IPS DF 6.9 (cell line): ENCODE data around the gene ZSWIM4.
A peak's percentile ranks its signal among the peaks of the same experiment; 100 is the strongest.
"Not testable (repeated sequence)": the region's sequence is repeated elsewhere in the genome, so short reads cannot be mapped to it uniquely, and the experiment has no call there.

ENCODE experiments used
- DNase-seq: peaks from one replicate; pipeline ENCODE4 v3.0.0-alpha.2; 2013; ENCODE audit warnings: low read depth, low spot score
- H3K27ac ChIP-seq: one replicate; pipeline ENCODE4 v1.5.1; 2013; ENCODE audit warnings: low read length, control low read depth
- H3K27me3 ChIP-seq: 2 replicates; pipeline ENCODE4 v1.6.1; 2013; ENCODE audit warnings: mild to moderate bottlenecking, low read length; ENCODE audit not compliant: control insufficient read depth, insufficient read depth
- H3K36me3 ChIP-seq: 2 replicates; pipeline ENCODE4 v1.6.1; 2013; ENCODE audit warnings: low read length; ENCODE audit not compliant: control insufficient read depth, insufficient read depth
- H3K4me1 ChIP-seq: 2 replicates; pipeline ENCODE4 v1.6.1; 2013; ENCODE audit warnings: low read length; ENCODE audit not compliant: control insufficient read depth, insufficient read depth
- H3K4me3 ChIP-seq: 2 replicates; pipeline ENCODE4 v1.5.1; 2013; ENCODE audit warnings: mild to moderate bottlenecking, low read length
- H3K9me3 ChIP-seq: 2 replicates; pipeline ENCODE4 v1.6.1; 2013; ENCODE audit warnings: low read length, inconsistent platforms; ENCODE audit not compliant: control insufficient read depth, insufficient read depth
- WGBS: extraction: QIAGEN DNeasy Blood & Tissue Kit; methylation state at CpG from one replicate; pipeline ENCODE4 v1.1.7; 2013; ENCODE audit warnings: mixed read lengths, missing lambda C conversion rate; ENCODE audit not compliant: insufficient read length, insufficient coverage; 5-methylcytosine and 5-hydroxymethylcytosine counted together

ZSWIM4 gene

DNA sequence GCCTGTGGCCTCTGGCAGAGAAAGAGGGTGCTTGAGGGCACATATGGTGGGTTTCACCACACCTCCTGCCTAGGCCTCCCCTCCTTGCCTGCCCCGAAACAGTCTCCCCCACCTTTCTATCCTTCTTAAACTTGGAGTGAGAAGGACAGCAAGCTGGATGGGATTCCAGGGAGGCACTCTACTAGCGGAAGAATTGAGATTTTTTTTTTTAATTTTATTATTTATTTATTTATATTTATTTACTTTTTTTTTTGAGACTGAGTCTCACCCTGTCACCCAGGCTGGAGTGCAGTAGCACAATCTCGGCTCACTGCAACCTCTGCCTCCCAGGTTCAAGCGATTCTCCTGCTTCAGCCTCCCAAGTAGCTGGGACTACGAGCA is 56.5 kb downstream of the ZSWIM4 start:
- H3K4me3 ChIP-seq: not testable (repeated sequence)

DNA sequence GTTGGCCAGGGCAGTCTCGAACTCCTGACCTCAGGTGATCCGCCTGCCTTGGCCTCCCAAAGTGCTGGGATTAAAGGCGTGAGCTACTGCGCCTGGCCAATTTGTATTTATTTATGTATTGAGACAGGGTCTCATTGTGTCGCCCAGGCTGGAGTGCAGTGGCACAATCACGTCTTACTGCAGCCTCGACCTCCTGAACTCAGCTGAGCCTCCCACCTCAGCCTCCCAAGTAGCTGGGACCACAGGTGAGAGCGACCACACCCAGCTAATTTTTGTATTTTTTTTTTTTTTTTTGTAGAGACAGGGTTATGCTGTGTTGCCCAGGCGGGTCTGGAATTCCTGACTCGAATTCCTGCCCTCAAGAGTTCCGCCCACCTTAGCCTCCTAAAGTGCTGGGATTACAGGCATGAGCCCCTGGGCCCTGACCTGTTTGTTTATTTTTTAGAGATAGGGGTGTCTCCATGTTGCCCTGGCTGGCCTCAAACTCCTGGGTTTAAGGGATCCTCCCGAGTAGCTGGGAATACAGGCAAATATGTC is 57.0 kb downstream of the ZSWIM4 start:
- H3K4me3 ChIP-seq, H3K27ac ChIP-seq, H3K27me3 ChIP-seq, H3K9me3 ChIP-seq, DNase-seq, H3K36me3 ChIP-seq, H3K4me1 ChIP-seq: not testable (repeated sequence)
- WGBS: no CpG with 5 or more reads among the region's 12 CpGs

More for the DNA sequence above, 56.5 kb downstream of the ZSWIM4 start:
- H3K4me1 ChIP-seq, H3K27me3 ChIP-seq, H3K9me3 ChIP-seq, DNase-seq, H3K27ac ChIP-seq, H3K36me3 ChIP-seq: not testable (repeated sequence)
- no CpG with 5 or more reads among the region's 5 CpGs for WGBS

DNA sequence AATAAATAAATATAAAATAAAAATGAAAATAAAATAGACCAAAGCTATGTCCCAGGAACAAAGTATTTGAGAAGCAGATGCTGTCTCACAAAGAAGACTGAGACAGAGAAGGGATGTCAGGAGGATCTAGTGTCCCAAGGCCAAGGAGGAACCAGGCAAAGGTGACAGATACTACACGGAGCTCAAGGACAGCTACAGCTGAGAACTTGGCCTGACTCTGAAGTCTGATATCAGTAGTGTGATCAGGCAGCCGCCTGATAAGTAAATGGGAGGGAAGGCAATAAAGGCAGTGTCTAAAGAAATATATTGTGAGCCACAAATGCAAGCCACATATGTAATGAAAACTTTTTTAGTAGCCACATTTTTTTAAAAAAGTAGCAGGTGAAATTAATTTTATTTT is 61.3 kb downstream of the ZSWIM4 start:
- H3K4me3 ChIP-seq: no peak overlapping the region
- no peak for DNase-seq
- no peaks in the 10 kb centered on the region for H3K9me3 ChIP-seq
- no peak overlapping the region for H3K27ac ChIP-seq
- WGBS: no CpG with 5 or more reads among the region's 2 CpGs
- no peaks in the 10 kb centered on the region for H3K27me3 ChIP-seq
- H3K36me3 ChIP-seq: no peaks in the 10 kb centered on the region; the same call in 1 of the 2 replicates
- no peaks in the 10 kb centered on the region for H3K4me1 ChIP-seq

DNA sequence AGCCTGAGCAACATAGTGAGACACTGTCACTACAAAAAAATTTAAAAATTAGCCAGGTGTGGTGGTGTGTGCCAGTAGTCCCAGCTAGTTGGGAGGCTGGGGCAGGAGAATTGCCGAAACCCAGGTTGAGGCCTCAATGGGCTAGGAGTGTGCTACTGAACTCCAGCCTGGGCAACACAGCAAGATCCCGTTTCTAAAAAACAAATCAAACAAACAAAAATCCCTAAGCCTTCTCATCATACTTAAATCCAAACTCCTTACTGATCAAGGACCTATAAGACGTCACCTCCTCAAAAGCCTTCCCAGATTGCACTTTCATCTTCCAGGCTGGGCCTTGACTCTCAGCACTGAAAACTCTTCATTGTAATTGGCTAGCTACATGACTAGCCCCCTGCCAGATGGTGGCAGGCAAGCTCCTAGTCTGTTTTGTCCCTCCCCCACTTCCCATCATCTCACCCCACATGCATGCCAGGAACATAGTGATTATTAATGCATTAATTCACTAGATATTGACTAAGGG is 64.2 kb downstream of the ZSWIM4 start:
- peaks cover 3% of the 10 kb centered on the region; the same call in 1 of the 2 replicates for H3K27me3 ChIP-seq
- H3K9me3 ChIP-seq: no peaks in the 10 kb centered on the region
- no peak for DNase-seq
- H3K27ac ChIP-seq: no peak overlapping the region
- H3K4me3 ChIP-seq: no peak overlapping the region
- no peaks in the 10 kb centered on the region; the same call in 1 of the 2 replicates for H3K4me1 ChIP-seq
- no peaks in the 10 kb centered on the region for H3K36me3 ChIP-seq
- WGBS: 100% methylated on average over 2 of the region's 3 CpGs

DNA sequence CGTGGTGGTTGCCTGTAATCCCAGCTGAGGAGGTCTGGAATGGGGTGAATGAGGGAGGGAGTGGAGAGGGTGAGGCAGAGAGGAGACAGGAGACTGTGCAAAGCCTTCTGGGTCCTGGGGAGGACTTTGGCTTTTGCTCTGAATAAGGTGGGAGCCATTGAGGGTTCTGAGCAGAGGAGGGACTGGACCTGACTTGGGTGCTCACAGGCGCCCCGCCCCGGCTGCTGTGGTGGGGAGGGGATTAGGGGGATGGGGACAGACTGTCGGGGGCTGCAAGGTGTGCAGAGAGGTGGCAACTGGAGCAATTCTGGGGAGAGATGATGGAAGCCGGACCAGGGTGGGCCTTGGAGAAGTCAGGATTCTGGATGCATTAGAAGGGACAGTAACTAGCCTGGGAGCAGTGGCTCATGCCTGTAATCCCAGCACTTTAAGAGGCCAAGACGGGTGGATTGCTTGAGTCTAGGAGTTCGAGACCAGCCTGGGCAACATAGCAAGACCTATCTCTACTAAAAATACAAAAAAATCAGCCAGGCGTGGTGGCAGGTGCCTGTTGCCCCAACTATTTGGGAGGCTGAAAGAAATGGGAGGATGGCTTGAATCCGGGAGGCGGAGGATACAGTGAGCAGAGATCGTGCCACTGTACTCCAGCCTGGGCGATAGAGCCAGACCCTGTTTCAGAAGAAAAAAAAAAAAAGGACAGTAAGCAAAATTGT is 65.6 kb downstream of the ZSWIM4 start:
- no peak for DNase-seq
- Histone ChIP-seq H3K4me1 (no peaks in the 10 kb centered on the region; the same call in 1 of the 2 replicates), H3K4me3 (no peak overlapping the region), H3K9me3 (no peaks in the 10 kb centered on the region), H3K27me3 (peaks cover 6% of the 10 kb centered on the region; the same call in 1 of the 2 replicates), H3K27ac (no peak overlapping the region), H3K36me3 (no peaks in the 10 kb centered on the region)
- WGBS: no CpG with 5 or more reads among the region's 13 CpGs

DNA sequence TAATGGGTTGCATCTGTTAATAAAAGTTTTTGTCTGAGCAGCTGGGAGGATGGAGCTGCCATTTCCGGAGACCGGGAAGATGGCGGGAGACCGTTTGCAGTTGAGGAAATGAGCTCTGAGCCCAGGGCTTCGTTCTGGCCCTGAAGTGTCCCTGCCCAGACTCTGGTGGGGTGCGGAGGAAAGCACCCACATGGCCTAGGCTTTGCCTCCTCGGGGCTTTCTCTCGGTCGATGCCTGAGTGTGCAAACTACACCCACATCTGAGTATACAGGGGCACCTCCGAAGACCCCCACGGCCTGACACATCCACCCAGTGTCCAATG is 66.1 kb downstream of the ZSWIM4 start:
- Histone ChIP-seq H3K36me3 (no peaks in the 10 kb centered on the region), H3K27me3 (peaks cover 11% of the 10 kb centered on the region), H3K27ac (no peak overlapping the region), H3K9me3 (no peaks in the 10 kb centered on the region), H3K4me1 (no peaks in the 10 kb centered on the region; the same call in 1 of the 2 replicates), H3K4me3 (no peak overlapping the region)
- DNase-seq: no peak
- no CpG with 5 or more reads among the region's 11 CpGs for WGBS

DNA sequence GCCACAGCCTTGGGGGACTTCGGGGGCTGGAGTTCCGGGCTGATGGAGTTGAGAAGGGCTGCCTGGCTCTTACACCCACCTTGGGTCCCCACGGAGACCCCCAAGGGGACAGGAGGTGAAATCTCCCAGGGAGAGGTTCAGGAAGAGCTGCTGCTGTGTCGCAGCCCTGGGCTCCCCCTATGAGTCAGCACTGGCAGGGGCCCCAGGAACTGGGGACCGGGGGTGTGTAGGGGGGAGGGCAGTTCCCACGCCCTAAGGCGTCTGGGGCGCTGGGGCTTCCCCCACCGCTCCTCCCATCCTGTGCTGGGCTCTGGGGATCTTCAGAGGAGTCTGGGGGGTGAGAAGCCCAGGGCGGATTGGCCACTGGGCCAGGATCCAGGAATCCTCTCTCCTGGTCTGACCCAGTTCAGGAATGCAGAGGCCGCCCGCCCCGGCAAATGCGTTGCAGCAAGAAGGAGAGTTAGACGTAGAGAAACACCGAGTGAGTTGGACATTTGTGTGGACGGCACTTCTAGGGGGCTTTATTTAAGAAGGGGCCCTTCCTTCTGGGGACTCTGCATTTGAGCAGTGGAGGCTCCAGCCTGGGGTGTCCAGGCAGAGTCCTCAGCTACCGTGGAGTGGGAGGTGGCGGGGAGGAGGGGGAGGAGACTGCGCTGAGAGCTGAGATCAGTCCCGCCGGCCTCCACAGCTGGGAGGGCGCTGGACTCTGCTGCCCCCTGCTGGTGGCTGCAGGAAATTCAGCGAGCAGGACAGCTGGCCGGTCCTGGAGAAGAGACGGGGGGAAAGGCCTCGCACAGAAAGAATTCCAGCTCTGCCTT is 66.7 kb downstream of the ZSWIM4 start:
- no peaks in the 10 kb centered on the region for H3K36me3 ChIP-seq

DNA sequence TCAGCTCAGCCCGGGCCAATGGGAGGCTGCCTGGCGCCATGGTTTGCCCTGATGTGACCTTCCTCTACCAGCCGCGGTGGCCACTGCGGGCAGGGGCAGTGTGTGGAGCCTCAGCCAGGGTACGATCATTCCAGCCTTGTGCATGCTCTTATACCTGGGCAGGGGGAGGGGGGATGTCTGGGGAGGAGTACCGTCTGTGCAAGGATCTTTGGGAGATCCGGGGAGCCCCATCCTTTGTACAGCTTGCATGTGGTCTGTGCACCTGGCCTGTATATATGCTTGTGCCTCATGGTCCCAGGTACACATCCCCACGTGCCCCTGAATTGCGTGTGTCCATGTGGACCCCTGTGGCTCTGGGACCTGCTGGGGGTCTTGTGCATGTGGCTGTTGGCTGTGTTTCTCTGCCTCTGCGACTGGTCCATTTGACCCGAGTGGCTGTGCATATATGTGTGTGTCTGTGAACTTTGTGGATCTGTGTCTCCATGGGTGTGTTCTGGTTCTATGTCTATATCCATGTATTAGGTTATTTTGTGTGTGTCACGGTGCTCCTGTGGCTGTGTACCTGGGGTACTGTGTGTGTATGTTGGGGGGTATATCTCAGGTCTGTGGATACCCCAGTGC is 68.9 kb downstream of the ZSWIM4 start:
- H3K4me3 ChIP-seq: no peak overlapping the region
- no CpG with 5 or more reads among the region's 13 CpGs for WGBS

More for the DNA sequence above, 66.7 kb downstream of the ZSWIM4 start:
- H3K4me3 ChIP-seq: peak overlapping the region; percentile 32; the same call in 1 of the 2 replicates
- no CpG with 5 or more reads among the region's 27 CpGs for WGBS
- no peak for DNase-seq
- peaks cover 15% of the 10 kb centered on the region for H3K27me3 ChIP-seq
- no peak overlapping the region for H3K27ac ChIP-seq
- H3K9me3 ChIP-seq: no peaks in the 10 kb centered on the region
- H3K4me1 ChIP-seq: no peaks in the 10 kb centered on the region; the same call in 1 of the 2 replicates

DNA sequence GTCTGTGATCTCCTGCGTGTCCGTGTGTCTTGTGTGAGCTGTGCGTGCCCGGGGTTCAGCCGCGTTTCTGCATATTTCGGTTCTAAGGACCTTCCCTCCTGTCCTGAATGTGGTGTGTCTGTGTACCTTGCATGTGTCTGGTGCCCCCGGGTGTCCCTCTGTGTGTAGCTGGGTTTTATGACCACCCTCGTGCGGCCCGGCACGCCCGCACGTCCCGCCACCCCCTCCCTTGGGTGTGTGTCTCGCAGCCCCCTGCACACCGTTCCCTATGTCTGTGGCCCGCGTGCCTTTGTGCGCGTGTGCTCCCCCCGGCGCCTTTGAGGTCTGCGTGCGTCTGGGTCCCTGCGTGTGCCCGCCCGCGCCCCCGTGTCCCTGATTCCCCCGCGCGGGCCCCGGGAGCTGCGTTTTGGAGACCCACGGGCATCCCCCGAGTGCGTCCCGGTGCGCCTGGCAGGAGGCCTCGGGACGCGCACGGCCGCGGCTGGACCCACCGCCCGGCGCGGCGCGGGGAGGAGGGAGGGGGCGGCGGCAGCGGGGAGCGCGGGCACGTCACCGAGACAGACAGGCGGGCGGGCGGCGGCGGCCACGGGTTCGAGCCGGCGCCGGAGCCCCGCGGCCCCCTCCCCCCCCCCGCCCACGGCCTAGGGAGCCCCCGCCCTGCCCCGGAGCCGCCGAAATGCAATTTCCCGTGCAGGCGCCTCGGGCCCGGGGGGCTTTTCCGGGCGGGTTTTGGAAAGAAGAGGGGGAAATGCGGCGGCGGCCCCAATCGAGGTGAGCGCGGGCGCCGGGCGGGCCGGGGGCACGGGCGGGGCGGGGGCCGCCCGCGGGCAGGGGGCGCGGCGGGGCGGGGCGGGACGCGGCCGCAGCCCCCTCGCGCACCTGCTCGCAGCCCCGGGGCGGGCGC is 69.7 kb downstream of the ZSWIM4 start:
- no peaks in the 10 kb centered on the region; the same call in 1 of the 2 replicates for H3K4me1 ChIP-seq
- H3K4me3 ChIP-seq: peak overlapping the region; percentile 52; the same call in 1 of the 2 replicates
- H3K27me3 ChIP-seq: peaks cover 15% of the 10 kb centered on the region
- no peaks in the 10 kb centered on the region for H3K36me3 ChIP-seq
- no CpG with 5 or more reads among the region's 113 CpGs for WGBS
- no peak overlapping the region for H3K27ac ChIP-seq
- no peaks in the 10 kb centered on the region for H3K9me3 ChIP-seq
- no peak for DNase-seq

More for the DNA sequence above, 68.9 kb downstream of the ZSWIM4 start:
- DNase-seq: no peak
- no peaks in the 10 kb centered on the region for H3K9me3 ChIP-seq
- H3K27me3 ChIP-seq: peaks cover 15% of the 10 kb centered on the region
- H3K27ac ChIP-seq: no peak overlapping the region
- H3K4me1 ChIP-seq: no peaks in the 10 kb centered on the region; the same call in 1 of the 2 replicates
- H3K36me3 ChIP-seq: no peaks in the 10 kb centered on the region
